GM21717 (cell line): Measurements from ENCODE around the gene KRT73.

ENCODE experiments used
- ATAC-seq: cut with Tn5 transposase; IDR thresholded peaks from one replicate; pipeline ENCODE4 v1.9.1; 2021; ENCODE audit warnings: mild to moderate bottlenecking, moderate library complexity; ENCODE audit not compliant: unreplicated experiment

The KRT73 gene

DNA sequence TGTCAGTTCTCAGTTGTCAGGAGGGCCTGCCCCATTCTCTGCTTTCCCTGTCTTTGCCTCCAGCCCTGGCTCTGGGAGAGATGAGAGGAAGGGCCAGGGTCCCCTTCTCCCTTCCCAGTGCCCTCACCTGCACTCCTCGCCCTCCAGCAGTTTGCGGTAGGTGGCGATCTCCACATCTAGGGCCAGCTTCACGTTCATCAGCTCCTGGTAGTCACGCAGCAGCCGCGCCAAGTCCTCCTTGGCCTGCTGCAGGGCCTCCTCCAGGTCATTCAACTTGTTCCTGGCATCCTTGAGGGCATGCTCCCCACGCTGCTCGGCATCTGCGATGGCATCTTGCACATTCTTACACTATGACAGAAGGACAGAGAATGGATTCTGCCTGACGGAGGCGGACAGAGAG, 28.3 kb upstream of the KRT73 start:
- no peak for ATAC-seq

DNA sequence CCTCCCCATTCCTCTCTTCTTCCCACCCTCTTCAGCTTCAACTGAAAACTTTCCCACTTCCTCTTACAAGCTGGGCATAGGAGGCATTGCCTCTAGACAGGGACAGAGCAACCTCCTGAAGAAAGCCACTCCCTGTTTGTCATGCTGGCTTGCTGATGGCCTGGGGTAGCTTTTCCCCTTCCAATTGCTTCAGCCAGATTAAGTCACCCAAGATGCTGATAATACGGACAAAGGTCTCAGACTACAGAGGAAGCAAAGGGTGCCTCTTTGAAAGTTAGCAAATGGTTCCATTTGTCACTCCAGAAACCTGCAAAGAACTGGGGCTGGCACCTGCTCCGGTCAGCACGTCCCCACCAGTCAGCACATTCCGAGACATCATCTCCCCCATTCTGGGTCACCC, 27.6 kb upstream of the KRT73 start:
- ATAC-seq, result no peak

DNA sequence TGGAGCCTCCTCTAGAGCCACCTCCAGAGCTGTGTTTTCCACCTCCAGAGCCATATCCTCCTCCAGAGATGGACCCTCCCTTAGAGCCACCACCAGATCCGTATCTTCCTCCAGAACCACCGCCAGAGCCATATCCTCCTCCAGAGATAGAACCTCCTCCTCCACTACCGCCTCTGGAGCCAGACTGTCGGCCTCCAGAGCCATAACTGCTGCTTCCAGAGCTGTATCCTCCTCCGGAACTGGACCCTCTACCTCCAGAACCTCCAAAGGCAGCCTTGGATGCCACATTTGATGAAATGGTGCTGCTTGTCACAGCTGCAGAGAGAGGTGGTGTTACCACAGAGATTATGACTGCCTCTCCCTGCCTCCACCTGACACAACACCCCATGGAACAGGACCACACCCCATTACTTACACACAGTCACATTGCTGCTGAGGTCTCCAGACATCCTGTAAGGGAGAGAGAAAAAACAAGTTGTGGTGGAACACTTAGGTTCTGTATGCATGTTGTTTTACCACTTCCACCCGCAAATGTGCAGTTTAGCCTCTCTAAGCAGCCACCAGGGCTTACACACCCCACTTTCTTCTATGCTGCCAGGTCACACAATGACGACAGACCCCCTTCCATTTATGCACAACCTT, 26.9 kb upstream of the KRT73 start:
- no peak for ATAC-seq

DNA sequence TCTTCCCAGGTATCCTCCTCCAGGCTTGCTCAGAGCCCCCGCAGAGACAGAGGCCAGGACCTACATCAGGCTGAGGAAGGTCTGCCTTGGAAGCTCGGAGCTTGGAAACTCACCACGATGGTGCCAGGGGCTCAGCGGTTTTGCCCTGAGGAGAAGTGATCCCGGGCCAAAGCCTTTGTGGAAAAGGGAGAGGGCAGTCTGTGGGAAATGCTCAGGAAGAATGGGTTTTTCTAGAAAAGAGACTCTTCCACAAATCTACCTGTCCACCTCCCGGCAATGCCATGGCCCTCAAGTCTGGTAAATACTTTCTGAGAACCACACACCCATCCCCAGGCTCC, 25.7 kb upstream of the KRT73 start:
- no peak for ATAC-seq

DNA sequence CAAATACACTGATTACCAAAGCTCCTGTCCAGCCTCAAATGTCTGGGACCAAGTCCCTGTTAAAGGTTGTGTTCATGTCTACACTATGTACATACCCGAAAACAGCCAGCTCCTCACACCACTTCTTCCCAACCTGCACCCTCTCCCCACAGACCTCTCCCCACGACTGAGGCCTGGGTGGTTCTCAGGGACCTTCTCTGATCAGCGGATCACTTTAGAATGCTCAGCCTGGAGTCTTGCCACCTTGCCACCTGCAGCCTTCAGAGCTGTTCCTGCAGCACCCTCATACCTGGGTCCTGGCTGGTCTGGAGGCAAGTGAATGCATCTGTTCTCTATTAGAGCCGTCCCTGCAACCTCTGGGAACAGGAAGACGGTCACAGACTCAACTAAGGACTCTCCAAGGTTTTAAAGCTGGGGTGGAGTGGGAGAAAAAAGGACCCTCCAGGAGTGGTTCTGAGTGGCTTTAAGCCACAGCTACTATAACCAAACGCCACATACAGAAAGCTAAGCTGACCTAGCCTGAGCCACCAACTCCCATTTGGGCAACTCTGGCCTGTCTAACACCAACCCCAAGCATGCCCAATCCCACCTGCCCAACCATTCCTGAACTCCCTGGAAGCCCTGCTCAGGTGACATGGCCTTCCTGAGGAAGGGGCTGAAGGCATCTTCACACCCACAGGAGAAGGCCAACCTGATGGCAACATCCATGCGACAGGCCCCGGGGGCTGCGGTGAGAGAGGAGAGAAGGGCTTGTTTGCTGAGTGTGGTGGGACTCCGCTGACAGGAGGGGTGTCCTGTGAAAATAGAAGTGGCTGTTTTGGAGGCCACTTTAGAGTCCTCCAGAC, 25.1 kb upstream of the KRT73 start:
- ATAC-seq, result no peak

DNA sequence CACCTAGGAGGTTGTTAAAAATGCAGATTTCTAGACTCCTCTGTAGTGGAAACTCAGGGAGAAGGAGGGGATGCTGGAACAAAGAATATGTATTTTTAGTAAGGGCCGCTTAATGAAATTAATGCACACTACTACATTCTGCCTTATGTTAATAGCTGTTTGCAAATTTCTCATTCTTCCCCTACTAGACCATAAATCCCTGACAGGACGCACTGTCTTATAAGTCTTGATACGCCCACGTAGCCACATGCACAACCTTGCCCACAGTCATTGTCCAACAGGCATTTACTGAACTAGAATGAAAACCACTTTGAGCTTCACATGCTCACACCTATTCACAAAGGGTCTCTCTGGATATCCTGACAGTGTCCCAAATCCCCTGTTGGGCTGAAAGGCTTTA, 23.1 kb upstream of the KRT73 start:
- ATAC-seq, result no peak

DNA sequence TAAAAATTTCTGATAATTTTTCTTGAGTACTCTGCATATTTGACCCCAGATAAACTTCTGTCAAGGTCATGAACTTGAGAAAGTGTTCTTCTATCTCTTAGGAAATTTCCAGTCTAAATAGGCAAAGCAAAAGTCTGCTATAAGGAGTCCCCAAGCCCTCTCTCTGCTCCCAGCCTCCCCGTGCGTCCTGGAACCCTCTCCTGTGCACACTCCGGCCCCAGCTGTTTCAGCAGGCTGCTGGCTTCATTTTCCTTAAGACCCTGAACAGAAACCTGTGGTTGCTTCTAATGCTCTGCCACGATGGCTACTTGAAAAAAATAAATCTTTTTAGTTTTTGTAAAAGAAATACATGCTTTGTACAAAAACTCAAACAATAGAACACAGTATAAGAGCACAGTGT, 18.9 kb upstream of the KRT73 start:
- no peak for ATAC-seq

DNA sequence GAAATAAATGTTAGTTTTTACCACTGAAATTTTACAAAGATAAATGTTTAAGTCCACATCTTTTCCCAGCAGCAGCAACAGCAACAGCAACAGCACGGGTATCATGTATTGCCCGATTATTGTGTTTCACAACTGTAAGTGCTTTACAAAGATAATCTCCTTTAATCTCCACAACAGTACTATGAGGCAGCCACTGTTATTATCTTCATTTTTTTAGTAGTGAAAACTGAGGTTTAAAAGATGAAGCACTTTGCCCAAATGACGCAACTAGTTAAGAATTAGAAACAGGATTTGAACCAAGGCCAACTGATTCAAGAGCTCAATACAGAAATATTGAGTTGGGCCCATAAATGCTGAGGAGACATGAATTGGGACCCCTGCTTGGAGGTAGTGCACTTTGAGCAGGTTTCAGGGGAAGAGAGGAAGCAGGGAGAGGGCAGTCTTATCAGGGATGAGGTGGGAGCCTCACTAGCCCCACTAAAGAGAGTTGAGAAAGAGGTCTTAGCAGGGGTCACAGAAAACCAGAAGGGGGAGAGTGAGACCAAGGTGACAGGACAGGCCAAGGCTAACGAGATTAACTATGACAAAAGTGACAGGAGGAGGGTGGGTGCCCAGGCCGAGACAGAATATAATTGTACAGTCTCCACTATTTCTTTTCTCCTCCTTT, 18.4 kb upstream of the KRT73 start:
- no peak for ATAC-seq

DNA sequence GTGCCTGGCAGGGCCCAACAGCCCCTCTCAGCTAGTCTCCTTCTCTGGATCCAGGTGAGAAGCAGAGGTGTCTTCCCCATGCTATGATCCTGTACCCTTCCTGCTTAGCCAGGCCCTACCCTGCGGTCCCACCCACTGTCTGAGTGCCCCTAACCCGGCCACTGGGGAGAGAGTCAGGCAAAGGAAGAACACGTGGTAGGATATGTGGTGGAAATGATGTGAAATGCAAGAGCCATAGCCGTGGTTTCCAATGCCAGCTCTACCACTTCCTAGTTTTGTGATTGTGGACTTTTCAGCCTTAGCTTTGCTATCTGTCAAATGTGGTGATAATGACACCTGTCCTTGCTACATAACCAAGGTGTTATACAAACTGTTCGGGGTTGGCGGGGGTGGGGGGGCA, 17.8 kb upstream of the KRT73 start:
- ATAC-seq, result no peak

DNA sequence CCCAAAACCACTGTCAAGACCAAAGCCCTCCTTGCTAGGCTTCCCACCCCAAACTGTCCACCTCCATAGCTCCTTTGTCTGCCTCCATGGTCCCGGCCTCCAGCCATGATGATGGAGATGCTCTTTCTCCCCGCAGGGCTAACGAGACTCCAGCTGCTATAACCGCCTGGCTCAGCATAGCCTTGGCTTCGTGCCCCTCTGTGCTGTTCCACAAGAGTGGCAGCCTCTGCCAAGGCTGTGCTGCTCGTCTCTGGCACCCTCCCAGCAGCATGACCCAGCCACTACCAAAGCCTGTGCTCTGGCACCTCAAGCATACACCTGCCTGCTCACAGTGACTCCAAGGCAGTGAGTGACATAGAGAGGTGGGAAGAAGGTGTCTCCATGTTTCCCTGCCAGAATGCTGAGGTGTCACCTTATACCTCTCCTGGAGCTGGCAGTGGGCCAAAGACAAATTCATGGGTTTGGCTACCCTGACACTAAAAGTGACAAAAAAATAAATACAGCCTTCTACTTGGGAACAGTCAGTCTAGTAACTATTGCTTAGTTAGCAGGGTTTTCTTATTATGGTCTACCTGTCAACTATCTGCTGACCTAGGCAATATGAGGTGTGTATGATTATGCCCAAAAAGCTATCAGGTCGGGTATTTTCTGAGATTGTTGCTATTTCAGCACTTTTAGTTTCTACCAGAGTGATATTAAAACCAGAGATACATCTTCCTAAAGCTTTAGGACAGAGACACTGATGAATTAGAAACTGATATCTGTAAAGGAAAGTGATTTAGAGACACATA, 16.1 kb upstream of the KRT73 start:
- no peak for ATAC-seq

DNA sequence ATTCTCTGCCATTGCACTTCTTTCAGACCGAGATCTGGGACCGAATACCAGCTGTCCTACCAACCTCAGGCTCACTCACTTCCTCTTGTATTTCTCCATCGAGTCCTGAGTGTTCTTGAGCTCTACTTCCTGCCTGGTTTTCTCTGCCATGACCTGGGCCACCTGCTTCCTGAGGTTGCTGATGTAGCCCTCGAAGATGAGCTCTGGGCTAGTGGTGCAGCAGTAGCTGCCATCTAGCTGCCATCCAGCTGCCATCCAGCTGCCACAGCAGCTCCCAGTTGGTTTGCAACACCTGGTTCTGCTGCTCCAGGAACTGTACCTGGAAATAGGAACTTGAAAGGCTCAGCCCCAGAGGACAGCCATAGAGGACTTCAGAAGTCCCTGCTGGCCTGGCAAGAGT, 15.0 kb upstream of the KRT73 start:
- ATAC-seq, result no peak

DNA sequence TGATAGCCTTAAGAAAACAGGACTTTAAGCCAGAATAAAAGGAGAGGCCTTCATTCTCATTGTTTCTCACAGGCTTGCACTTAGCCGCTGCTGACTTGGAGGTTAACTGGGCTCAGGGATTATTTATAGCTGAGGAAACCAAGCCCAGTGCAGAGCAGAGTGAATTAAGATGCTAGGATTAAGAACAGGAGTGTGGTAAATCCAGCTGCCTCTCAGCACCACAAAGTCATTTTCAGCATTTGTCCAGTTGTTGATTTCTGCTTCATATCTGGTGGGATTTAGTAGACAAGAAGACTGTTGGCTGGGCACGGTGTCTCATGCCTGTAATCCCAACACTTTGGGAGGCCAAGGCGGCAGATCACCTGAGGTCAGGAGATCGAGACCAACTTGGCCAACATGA, 14.3 kb upstream of the KRT73 start:
- ATAC-seq, result no peak

DNA sequence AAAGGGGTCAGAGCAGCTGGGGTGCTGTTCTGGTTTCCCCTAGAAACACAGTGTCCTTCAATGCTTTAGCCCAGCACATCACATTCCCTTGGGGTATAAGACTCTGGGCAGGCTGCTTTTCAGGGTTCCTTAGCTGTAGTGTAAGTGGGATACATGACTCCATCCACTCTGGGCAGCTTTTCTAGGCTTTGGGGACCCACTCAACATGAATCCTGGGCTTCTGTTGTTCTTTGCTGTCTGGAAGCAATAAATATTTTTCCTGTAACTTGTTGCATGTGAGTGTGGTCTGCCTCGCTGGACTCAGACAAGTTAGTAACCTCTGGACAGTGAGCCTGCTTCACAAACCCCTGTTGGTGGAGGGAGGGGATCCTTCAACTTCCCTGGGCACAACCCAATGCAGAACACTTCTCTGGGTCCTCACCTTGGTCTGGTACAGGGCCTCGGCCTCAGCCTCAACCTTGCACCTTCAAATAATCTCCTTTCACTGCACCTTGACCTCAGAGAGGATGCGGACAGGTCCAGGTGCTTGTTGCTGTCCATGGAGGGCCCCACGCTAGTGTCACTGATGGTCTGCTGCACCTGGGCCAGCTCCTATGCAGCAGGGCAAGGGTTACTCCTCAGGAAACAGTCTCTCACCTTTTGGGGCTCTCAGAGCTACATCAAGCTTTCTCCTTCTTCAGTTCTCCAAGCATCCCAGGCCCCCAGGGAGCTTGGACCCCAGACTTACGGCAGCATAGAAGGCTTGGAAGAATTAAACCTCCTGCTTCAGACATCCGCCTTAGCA, 13.5 kb upstream of the KRT73 start:
- no peak for ATAC-seq

DNA sequence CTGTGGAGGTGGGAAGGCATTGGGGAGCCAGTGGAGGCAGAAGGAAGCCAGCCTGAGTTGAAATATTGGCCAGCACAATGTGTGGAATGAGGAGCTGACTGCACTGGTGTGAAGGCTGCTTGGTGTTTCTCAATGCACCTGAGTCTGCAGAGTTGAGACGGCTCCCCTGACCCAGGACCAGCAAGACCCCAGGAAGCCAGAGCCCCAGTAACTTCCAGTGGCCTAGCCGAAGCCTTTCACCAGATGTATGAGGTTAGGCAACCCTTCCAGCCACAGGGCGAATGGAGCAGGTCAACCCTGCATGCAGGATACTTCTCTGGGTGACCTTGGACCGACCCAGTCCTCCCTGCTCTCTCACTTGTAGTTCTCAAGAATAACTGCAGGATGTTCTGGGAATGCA, 12.9 kb upstream of the KRT73 start:
- ATAC-seq, result no peak

DNA sequence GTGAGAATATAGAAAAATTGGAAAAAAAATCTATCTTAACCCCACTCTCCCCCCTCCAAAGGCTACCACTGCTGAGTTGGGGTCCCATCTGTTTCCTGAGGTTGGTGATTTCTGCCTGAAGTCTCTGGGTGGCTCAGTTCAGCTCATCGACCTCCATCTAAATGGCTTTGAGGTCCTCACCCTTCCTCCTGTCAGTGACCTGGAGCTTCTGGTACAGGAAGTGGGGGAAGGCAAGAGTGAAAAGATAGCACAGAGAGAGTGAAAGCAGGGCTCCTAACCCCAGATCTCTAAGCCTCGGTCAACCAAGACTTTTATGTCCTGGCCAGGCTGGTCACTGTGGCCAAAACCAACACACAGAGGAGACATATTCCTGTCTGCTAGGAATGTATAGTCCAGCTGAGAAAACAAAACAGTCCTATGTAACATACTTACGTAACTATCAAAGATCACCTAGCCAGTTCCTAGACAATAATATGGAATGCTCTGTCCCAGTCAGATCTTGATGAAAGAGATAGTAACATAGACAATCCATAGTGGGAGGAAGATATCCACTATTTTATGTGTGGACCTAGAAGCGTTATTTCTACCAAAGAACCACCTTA, 12.3 kb upstream of the KRT73 start:
- ATAC-seq, result no peak

DNA sequence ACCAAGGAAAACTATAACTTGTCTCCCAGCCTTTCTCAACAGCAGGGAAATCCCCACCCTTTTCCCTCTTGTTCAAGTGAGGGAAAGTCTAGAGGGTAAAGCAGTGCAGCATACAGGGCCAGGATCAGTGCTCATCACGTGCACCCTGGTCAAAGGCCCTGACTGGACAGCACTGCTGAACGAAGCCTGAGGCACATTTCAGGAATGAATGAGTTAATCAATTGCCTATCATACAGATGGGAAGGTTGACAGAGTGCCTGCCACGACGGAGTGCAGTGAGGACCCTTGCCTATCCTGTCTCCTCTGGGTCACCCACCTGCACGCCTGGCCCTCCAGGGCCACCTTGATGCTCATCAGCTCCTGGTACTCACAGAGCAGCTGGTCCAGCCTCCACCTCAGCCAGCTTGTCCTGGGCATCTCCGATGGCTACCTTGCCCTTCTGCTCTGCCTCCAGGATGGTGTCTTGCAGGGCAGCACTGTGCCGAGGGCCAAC, 11.7 kb upstream of the KRT73 start:
- no peak for ATAC-seq

DNA sequence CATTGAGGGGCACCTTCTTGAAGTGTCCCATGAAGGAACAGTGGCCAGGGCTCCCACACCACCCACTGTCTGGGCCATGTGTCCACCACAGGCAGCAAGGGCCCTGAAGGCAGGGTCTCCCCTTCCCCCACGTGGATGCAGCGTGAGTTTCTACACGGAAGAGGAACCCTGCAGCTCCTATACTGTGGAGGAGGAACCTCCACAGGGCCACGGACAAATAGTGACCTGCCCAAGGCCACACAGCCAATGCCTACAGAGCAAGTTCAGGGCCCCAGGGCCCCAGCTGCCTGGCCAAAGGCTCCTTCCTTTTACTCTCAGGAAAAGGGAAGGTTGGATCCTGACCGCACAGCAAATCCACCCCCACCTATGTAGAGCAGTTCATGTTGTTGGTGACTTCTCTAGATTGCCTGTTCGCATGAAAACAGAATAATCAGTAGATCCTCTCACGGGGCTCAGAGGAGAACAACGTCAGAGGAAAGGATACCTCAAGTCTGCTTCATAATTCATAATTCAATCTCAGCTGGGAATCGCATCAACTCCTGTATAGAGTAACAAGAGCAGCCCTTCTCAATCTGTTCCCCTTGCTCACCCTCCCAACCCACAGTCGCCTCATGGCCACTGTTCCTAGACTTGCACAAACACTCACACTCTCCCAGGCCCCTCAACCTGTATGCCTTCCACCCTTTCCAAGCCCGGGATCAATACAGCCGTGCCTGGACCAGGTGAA, 11.1 kb upstream of the KRT73 start:
- no peak for ATAC-seq

DNA sequence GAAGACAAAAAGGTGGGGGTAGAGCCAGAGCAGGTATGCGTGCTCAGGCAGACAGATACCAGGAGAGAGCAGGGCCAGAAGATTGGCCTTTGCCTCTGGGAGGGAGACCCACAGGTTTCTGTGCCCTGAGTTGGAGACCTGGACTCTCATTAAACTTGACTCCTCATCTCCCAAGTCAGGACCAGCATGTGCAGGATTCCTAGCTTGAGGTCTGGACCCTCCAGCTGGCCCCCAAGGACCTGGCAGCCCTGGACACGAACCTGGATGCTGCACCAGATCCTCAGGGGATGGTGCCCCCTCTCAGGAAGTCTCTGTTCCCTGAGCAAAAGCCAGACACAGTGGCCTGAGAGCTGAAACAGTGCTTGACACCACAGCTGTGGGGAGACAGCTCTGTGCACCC, 10.5 kb upstream of the KRT73 start:
- ATAC-seq, result no peak

DNA sequence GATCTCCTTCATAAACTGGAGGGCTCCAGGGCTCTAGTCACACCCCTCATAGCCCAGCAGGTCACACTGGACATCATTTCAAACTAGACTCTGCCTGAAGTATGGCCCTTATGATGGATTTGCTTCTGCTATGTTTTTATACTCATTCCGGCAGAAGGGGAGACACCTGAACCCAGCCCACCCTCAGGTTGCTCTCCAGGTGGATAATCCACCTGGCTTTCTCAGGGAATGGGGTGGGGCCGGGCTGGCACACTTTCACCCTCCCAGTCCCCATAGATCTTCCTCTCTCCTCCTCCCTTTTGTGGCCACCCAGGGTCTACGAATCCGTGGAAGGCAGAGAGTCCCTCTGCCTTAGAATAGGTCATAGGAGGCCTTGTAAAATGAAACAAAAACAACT, 9.8 kb upstream of the KRT73 start:
- no peak for ATAC-seq
